ENCODE results near the gene ABCA1. TPM values are rescaled to one million over a fixed set of nuclear protein-coding genes. Genes with fewer than 3 reads are reported as not detected.

ABCA1 gene
- total and polyA plus RNA-seq, 2 of the 13 experiments (the other 11 are each of a cell fraction or from before 2014, with no cell fraction given): 26.8 to 63.8 TPM

GRCh38 chr9:104817437-104817836 is 110.5 kb downstream of the ABCA1 start:
- Histone ChIP-seq H3K79me2 (ENCODE audit: insufficient read depth, low read length) (no peaks in the 10 kb centered on the region), H3K9ac (ENCODE audit: insufficient read depth, low read depth, low read length) (no peak overlapping the region), H3K36me3 (replicated peaks in 1 of 2; ENCODE audit: control insufficient read depth in 1 of 2, insufficient read depth in 2 of 2, low read length in 2 of 2) (peaks cover 71 to 94% of the 10 kb centered on the region in 2 experiments), H2AFZ (ENCODE audit: low read length) (no peak overlapping the region), H3K4me2 (ENCODE audit: low read depth, low read length) (no peak overlapping the region), H3K27ac (ENCODE audit: extremely low read length, insufficient read depth, low read length) (no peak overlapping the region), H3K4me1 (ENCODE audit: insufficient read depth, low read length) (no peaks in the 10 kb centered on the region), H3K4me3 (replicated peaks in 1 of 3; ENCODE audit: insufficient read depth in 1 of 3, low read depth in 2 of 3, low read length in 3 of 3) (no peak overlapping the region), H3K27me3 (ENCODE audit: control insufficient read depth in 1 of 2, insufficient read depth in 2 of 2, low read length in 2 of 2) (no peaks in the 10 kb centered on the region), H4K20me1 (ENCODE audit: insufficient read depth, low read length) (no peaks in the 10 kb centered on the region), H3K9me3 (ENCODE audit: low read length) (no peaks in the 10 kb centered on the region)
- in situ Hi-C loops (cut with HindIII; ENCODE audit: extremely low pct_ligation_motif_present, low pct_unique_long_range_greater_than_20kb): no loop called here
- ChIA-PET POLR2A (no interaction called here), CTCF (ENCODE audit: low intra/inter-chr PET ratio, low total read pairs) (interaction anchor here (0.6 kb wide), 1 partner anchor 13 kb away, joined by 3 read pairs; no protein-coding TSS in a partner anchor)
- intact Hi-C loops (cut with micrococcal nuclease; ENCODE audit: unreplicated experiment): no loop called here
- TSS peak; percentile 4 for BruUV-seq (replicated peaks)
- FAIRE-seq (no peak), ATAC-seq (no peak), DNase-seq (ENCODE audit: low spot score) (no peak)
- TF ChIP-seq ZFP62 (CRISPR knock-in tag; IDR thresholded peaks at IDR 0.05) (no peak), ZNF619 (CRISPR knock-in tag; IDR thresholded peaks at IDR 0.05) (no peak), ZNF331 (CRISPR knock-in tag; IDR thresholded peaks at IDR 0.05) (no peak), AGO2 (optimal IDR thresholded peaks at IDR 0.05; ENCODE audit: low read depth, low read length) (peak; percentile 62)
- 98% methylated on average over 7 of the region's 7 CpGs for WGBS (ENCODE audit: low lambda C conversion rate)

- Histone ChIP-seq H3K79me2 (ENCODE audit: insufficient read depth, low read length) (no peaks in the 10 kb centered on the region), H3K4me2 (ENCODE audit: low read depth, low read length) (no peak overlapping the region), H3K4me3 (replicated peaks in 1 of 3; ENCODE audit: insufficient read depth in 1 of 3, low read depth in 2 of 3, low read length in 3 of 3) (no peak overlapping the region), H3K27ac (ENCODE audit: extremely low read length, insufficient read depth, low read length) (no peak overlapping the region), H2AFZ (ENCODE audit: low read length) (no peak overlapping the region), H3K4me1 (ENCODE audit: insufficient read depth, low read length) (no peaks in the 10 kb centered on the region), H4K20me1 (ENCODE audit: insufficient read depth, low read length) (peaks cover 2% of the 10 kb centered on the region; the same call in 1 of the 2 replicates), H3K9me3 (ENCODE audit: low read length) (no peaks in the 10 kb centered on the region), H3K36me3 (replicated peaks in 1 of 2; ENCODE audit: control insufficient read depth in 1 of 2, insufficient read depth in 2 of 2, low read length in 2 of 2) (peaks cover 65 to 96% of the 10 kb centered on the region in 2 experiments), H3K9ac (ENCODE audit: insufficient read depth, low read depth, low read length) (no peak overlapping the region), H3K27me3 (ENCODE audit: control insufficient read depth in 1 of 2, insufficient read depth in 2 of 2, low read length in 2 of 2) (no peaks in the 10 kb centered on the region)
- ChIA-PET POLR2A (no interaction called here), CTCF (ENCODE audit: low intra/inter-chr PET ratio, low total read pairs) (no interaction called here)
- intact Hi-C loops (cut with micrococcal nuclease; ENCODE audit: unreplicated experiment) (no loop called here), in situ Hi-C loops (cut with HindIII; ENCODE audit: extremely low pct_ligation_motif_present, low pct_unique_long_range_greater_than_20kb) (no loop called here)
- ATAC-seq (no peak), DNase-seq (ENCODE audit: low spot score) (no peak), FAIRE-seq (no peak)
- BruUV-seq (replicated peaks): no TSS peak
- 97% methylated on average over 6 of the region's 7 CpGs for WGBS (ENCODE audit: low lambda C conversion rate)
- no peak for TF ChIP-seq SMARCC2 (IDR thresholded peaks at IDR 0.05)
- TF ChIP-seq ZNF484 (CRISPR knock-in tag; IDR thresholded peaks at IDR 0.05; ENCODE audit: borderline replicate concordance, low read depth): no peak
- no peak for TF ChIP-seq STAT6 (CRISPR knock-in tag; IDR thresholded peaks at IDR 0.05; ENCODE audit: borderline replicate concordance)
- peak; percentile 61 for TF ChIP-seq RBM22 (optimal IDR thresholded peaks at IDR 0.05; ENCODE audit: low read length)
- no peak for TF ChIP-seq AKNA (CRISPR knock-in tag; IDR thresholded peaks at IDR 0.05; ENCODE audit: borderline replicate concordance)
These were observed 111.9 kb downstream of the ABCA1 start for GRCh38 chr9:104815851-104816565.
